Stimulated activated CD4-positive, alpha-beta T cell treated with anti-CD3 and anti-CD28 coated beads, Interleukin-1b, Interleukin-23, amount 100 ng/mL, for 24 hours (primary cell): Measurements from ENCODE around the gene PAPOLB.

Experiments
- DNase-seq, 4 experiments: peaks; one replicate each; pipeline ENCODE4 v3.0.0-alpha.2; 2020; ENCODE audit warnings: low read depth in 4 of 4, low spot score in 1 of 4

PAPOLB gene

GRCh38 chr7:4878336-4879335 is 16.8 kb upstream of the PAPOLB start:
- DNase-seq, result no peak

GRCh38 chr7:4876586-4876985 is 14.8 kb upstream of the PAPOLB start:
- DNase-seq, result no peak

GRCh38 chr7:4875391-4875790 is 13.6 kb upstream of the PAPOLB start:
- DNase-seq, result no peak

DNA sequence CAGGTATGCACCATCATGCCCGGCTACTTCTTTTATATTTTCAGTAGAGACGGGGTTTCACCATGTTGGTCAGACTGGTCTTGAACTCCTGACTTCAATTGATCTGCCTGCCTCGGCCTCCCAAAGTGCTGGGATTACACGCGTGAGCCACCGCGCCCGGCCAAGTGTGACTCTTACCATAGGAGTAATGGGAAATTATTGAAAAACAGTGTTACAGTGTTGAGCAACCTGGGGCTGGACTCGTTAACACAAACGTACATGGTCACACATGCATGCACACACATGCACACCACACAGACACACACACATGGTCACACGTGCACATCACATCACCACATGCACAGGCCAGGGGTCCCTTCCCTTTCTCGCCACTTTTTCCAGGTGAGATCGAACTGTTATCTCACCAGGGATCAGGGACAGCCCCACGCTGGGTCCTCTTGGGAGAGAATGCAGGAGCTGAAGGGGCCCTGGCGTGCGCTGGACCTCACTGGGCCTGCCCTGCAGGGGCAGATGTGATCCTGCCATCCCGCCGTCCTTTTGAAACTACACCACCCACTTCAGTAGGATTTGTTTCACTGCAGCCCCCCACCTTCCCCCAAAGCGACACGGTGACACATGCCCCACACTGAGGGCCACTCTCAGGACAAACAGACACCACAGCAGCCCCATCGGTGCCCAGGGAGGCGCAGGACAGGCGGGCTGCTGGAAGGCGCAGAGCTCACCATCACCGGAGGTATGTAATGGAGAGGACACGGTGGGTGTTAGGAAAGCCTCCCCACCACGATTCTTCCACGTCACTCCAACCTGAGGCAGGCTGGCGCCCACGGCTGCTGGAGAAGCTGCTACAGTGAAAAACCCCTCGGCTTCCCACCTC is 11.5 kb upstream of the PAPOLB start:
- DNase-seq, result no peak

DNA sequence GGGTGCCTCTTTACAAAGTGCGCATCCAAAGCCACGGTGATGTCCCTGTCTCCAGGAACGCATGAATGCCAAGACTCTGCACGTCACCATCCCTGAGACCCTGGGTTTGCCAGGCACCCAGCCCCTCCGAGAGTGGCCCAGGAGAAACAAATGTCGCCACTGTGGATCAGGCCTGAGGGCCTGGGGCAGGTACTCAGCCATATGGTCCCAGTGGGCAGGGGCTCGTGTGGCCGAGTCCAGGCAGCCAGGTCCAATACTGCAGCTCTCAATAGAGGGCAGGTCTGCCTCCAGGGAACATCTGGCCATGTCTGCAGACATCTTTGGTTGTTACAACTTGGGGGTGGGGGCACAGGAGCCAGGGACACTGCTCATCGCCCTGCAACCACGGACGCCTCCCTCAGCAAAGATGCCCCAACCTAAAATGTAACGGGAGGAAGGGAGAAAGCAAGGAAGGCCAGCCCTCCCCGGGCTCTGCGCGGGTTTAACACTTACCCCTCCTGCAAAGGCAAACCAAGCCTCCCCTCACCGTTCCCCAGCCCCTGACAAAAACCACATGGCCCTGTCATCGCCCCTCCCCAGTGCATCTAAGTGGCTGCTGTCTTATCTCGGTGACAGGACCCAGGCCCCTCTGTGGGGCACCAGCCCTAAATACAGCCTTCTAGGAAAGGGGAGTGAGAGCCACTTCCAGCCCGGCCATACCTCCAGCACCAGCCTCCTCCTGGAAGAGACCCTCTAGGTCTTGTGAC is 10.3 kb upstream of the PAPOLB start:
- no peak for DNase-seq

- no peak for DNase-seq
These were observed 9.3 kb upstream of the PAPOLB start for GRCh38 chr7:4871056-4871680.

GRCh38 chr7:4868493-4868892 is 6.7 kb upstream of the PAPOLB start:
- DNase-seq, result no peak

GRCh38 chr7:4866528-4867496 is 5.0 kb upstream of the PAPOLB start:
- DNase-seq, result no peak

GRCh38 chr7:4862156-4862555 is 326 bp upstream of the PAPOLB start:
- DNase-seq, result no peak

- DNase-seq, result no peak
These were observed 603 bp downstream of the PAPOLB start for GRCh38 chr7:4861227-4861626.

DNA sequence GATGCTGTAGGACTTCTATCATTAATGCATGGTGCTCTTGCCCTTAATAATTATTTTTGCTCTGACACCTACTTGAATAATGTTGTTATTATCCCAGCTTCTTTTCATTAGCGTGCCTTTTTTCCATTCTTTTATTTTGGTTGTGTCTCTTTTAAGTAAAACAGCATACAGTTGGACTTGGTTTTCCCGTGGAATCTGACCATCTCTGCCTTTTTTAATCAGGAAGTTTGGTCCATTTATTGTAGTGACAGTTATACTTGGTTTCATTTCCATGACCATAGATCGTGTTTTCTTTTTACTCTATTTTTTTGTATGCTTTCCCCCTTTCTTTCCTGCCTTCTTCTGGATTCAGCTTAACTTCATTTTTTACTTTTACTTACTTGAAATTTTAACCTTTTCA is 4.6 kb downstream of the PAPOLB start:
- DNase-seq, result no peak

DNA sequence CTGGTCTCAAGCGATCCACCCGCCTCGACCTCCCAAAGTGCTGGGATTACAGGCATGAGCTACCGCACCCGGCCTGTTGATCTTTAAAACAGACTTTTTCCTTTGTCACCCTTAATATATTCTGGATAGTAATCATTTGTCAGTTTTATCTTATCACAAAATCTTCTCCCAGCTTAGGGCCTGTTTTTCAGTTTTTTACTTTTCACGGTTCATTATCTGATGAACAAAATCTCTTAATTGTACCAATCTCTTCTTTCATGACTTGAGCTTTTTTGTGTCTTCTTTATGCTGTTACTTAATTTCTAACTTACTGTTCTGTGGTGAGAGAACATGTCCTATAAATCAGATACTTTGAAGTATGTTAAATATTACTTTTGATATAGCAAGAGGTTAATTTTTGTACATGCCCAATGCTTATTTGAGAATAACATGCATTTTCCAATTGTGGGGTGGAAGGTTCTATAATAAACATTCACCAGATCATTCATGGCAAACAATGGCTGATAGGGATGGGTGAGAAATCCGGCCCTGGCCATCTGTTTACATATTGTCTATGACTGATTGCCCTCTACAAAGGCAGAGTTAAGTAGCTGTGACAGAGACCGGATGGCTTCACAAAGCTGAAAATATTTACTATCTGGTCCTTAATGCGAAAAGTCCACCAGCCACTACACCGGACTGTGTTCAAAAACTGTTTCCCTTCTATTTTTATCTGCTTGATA is 5.3 kb downstream of the PAPOLB start:
- DNase-seq, result no peak

- no peak for DNase-seq
These were observed 6.9 kb downstream of the PAPOLB start for GRCh38 chr7:4854916-4855315.

DNA sequence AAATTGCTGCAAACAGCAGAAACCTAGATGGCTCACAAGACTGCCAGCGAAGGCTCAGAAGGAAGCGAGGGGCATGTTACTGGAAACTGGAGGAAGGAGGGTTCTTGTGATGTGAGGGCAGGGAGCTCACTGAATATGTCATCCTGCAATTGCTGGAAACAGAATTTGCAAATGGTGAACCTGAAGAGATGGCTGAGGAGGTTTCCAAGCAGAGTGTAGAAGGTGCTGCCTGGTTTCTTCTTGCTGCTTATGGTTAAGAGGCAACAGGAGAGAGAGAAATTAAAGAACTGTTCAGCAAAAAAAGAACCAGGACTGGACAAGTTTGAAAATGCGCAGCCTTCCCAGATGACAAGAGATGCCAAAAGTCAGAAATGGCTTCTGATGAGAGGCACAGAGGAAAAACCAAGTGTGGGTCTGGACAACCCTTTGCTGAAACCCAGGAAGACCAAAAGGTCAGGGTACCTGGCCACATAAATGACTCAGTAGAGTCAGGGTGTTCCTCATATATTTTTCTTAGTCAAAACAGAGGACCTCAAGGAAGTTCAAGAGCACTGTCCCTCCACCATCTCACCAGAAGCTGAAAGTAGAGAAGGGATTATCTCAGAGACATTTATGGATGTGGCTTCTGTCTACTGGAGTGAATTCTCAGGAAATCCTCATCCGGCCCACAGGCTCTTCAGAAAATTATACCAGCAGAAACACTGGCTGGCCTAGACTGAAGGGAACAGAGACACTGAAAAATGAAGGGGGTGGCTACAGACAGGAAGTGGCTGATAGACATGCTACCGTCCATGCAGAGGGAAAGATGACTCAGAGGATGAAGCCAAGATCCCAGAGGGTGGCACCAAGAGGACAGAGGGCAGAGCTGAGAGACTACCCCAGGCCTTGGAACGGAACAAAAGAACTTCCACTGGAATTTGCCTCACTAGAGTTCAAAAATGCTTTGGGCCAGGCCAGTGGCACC is 10.1 kb downstream of the PAPOLB start:
- DNase-seq, result no peak

DNA sequence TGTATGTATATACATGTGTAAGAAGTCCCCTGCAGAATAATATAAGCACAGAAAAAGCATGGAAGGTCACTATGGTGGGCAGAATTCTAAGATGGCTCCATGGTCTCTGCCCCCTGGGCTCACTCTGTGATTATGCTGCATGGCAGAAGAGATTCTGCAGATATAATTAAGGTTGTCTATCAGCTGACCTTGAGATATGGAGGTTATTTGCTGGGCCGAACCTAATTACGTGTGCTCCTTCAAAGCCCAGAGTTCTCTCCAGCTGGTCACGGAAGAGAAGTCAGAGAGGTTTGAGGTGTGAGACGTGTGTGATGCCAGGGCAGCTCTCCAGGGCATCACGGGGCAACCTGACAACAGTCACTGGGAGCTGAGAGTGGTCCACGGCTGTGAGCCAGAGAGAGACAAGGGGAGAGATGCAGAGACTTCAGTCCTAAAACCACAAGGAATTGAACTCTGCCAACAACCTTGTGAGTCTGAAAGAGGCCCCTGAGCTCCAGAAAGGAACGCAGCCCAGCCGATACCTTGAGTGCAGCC is 11.5 kb downstream of the PAPOLB start:
- no peak for DNase-seq

DNA sequence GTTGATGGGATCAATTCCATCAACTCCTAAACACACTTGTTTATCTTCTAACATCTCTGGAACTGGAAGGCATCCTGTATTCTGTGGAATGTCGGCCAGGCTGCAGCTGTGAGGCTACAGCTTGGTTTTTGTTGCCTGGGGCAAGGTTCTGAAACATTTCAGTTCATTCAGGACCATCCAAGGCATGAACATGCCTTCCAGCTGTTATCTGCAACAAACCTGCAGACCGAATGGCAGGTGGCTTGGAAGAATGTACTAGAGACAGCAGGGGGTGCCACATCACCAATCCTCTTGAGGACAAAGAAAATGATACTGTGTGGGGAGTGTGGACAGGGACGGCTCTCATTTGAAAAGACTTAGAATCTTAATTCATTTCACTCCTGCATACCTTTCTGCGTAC is 12.4 kb downstream of the PAPOLB start:
- DNase-seq, result no peak

- DNase-seq, result no peak
These were observed 16.1 kb downstream of the PAPOLB start for GRCh38 chr7:4845740-4846142.
